T-cell (primary cell): ENCODE data around the gene IL22RA2. TPM values are rescaled to one million over a fixed set of nuclear protein-coding genes. Genes with fewer than 3 reads are reported as not detected.
"Not testable (repeated sequence)": the region's sequence is repeated elsewhere in the genome, so short reads cannot be mapped to it uniquely, and the experiment has no call there.

Experiments used
- ATAC-seq, 4 experiments: fragments of 200-7000 bp in 3 of 4; fragments of 150-1000 bp in 1 of 4; cut with Tn5 transposase; replicated peaks in 1 of 4; 1 replicate in 3 of 4; 2 replicates in 1 of 4; pipeline ENCODE4 v1.10.0; 2021; ENCODE audit warnings: moderate library complexity in 3 of 4, mild to moderate bottlenecking in 2 of 4, moderate number of reproducible peaks in 1 of 4
- CTCF ChIA-PET, 2 donors: fragments of 300-600 bp; sonication (Branson Sonifier 250); formaldehyde crosslinking; loops; one replicate each; lab custom pipeline; 2022; ENCODE audit warnings: antibody characterized with exemption in 2 of 2; lab: Charles Lee
- POLR2A ChIA-PET, 2 donors: fragments of 300-600 bp; sonication (Branson Sonifier 250); formaldehyde crosslinking; loops; one replicate each; lab custom pipeline; 2022; ENCODE audit warnings: antibody characterized with exemption in 2 of 2; lab: Charles Lee
- DNase-seq, 35 experiments: peaks; one replicate each; pipeline versions ENCODE4 v3.0.0 to v3.0.0-alpha.2; 2013 to 2023
- H3K27ac ChIP-seq: one replicate; pipeline ENCODE4 v1.5.1; 2013; ENCODE audit warnings: low read length
- H3K27me3 ChIP-seq, 2 experiments: replicated peaks in 1 of 2; 1 replicate in 1 of 2; 2 replicates in 1 of 2; pipeline versions ENCODE4 v1.6.1 to v1.7.0; 2013; ENCODE audit warnings: low read length in 1 of 2, mixed read lengths in 1 of 2; ENCODE audit not compliant: control insufficient read depth in 2 of 2, insufficient read depth in 2 of 2; ENCODE audit errors: extremely low read depth in 1 of 2
- H3K36me3 ChIP-seq, 2 donors: 1 replicate in 1 of 2; 2 replicates in 1 of 2; pipeline versions ENCODE4 v1.6.1 to v1.7.0; 2013; ENCODE audit warnings: low read length in 1 of 2; ENCODE audit not compliant: control insufficient read depth in 2 of 2, insufficient read depth in 1 of 2; ENCODE audit errors: extremely low read depth in 1 of 2
- H3K4me1 ChIP-seq, 2 experiments: 1 replicate in 1 of 2; 2 replicates in 1 of 2; pipeline versions ENCODE4 v1.6.1 to v1.7.0; 2013; ENCODE audit warnings: low read length in 2 of 2, mixed read lengths in 1 of 2; ENCODE audit not compliant: insufficient read depth in 2 of 2, control insufficient read depth in 1 of 2; ENCODE audit errors: extremely low read depth in 1 of 2
- H3K4me3 ChIP-seq, 2 donors: 1 replicate in 1 of 2; 2 replicates in 1 of 2; pipeline versions ENCODE4 v1.5.1 to v1.7.0; 2013; ENCODE audit warnings: mild to moderate bottlenecking in 2 of 2, low read length in 1 of 2, moderate library complexity in 1 of 2; ENCODE audit not compliant: control insufficient read depth in 1 of 2; ENCODE audit errors: extremely low read depth in 1 of 2
- H3K9me3 ChIP-seq: 2 replicates; pipeline ENCODE4 v1.7.0; 2013
- H3K27ac Mint-ChIP-seq, 2 donors: one replicate each; pipeline ENCODE4 v1.8.0; 2020 to 2021; ENCODE audit warnings: mild to moderate bottlenecking in 2 of 2, mixed read lengths in 2 of 2
- H3K27me3 Mint-ChIP-seq, 2 donors: one replicate each; pipeline ENCODE4 v1.8.0; 2021 to 2022; ENCODE audit warnings: mixed read lengths in 2 of 2
- H3K36me3 Mint-ChIP-seq: one replicate; pipeline ENCODE4 v1.8.0; 2021; ENCODE audit warnings: mixed read lengths
- H3K4me1 Mint-ChIP-seq, 3 donors: one replicate each; pipeline ENCODE4 v1.8.0; 2020 to 2022; ENCODE audit warnings: mixed read lengths in 3 of 3, mild to moderate bottlenecking in 1 of 3
- H3K4me3 Mint-ChIP-seq, 3 donors: one replicate each; pipeline ENCODE4 v1.8.0; 2020 to 2022; ENCODE audit warnings: mild to moderate bottlenecking in 3 of 3, mixed read lengths in 3 of 3, moderate library complexity in 3 of 3
- H3K9me3 Mint-ChIP-seq, 3 donors: one replicate each; pipeline ENCODE4 v1.8.0; 2020 to 2022; ENCODE audit warnings: mixed read lengths in 3 of 3
- WGBS: methylation state at CpG from one replicate; pipeline ENCODE4 v1.1.5; 2013; ENCODE audit warnings: missing lambda C conversion rate; ENCODE audit not compliant: insufficient coverage; 5-methylcytosine and 5-hydroxymethylcytosine counted together
- total RNA-seq, 35 experiments: library from RNA in 6 of 35; stranded (reverse) in 6 of 35; fragments of 120-200 nt in 1 of 35; gene quantifications; one replicate each; pipeline versions ENCODE4 v1.2.1 to v1.2.4 and lab custom pipeline; 2013 to 2026

IL22RA2 gene
- total RNA-seq, 5 donors from 2014 or later (not counting 1 experiment from before 2014, with no cell fraction given): not detected

GRCh38 chr6:137217801-137218472 is 44.5 kb upstream of the IL22RA2 start:
- 37% methylated on average over 4 of the region's 12 CpGs for WGBS
- Mint-ChIP-seq H3K4me3 (peak overlapping the region; percentile 96 to 100 (median 96)), H3K36me3 (peaks cover 5% of the 10 kb centered on the region), H3K4me1 (peaks cover 69 to 72% (median 71%) of the 10 kb centered on the region in 3 donors), H3K27ac (peak overlapping the region; percentile 97 to 98), H3K27me3 (no peaks in the 10 kb centered on the region), H3K9me3 (no peaks in the 10 kb centered on the region)
- Histone ChIP-seq H3K27me3 (no peaks in the 10 kb centered on the region), H3K36me3 (no peaks in the 10 kb centered on the region), H3K4me1 (peaks cover 19 to 34% of the 10 kb centered on the region in 2 experiments), H3K27ac (peak overlapping the region; percentile 90), H3K4me3 (peak overlapping the region; percentile 78 to 85), H3K9me3 (no peaks in the 10 kb centered on the region)
- POLR2A ChIA-PET: interaction anchor here (0.5 to 1.8 kb wide), 7 partner anchors 10 to 649 kb away, joined by 3 to 7 read pairs (median 5); partner anchors contain the start of gene TNFAIP3 (in 1 of the 2)
- DNase-seq: peak in 1 of 35 experiments; percentile 32
- no peak for ATAC-seq
- CTCF ChIA-PET: interaction anchor here in 1 of 2 donors (0.5 to 1.3 kb wide), 3 partner anchors 10 to 396 kb away, joined by 3 to 5 read pairs (median 4); partner anchors contain the start of gene PEX7

- DNase-seq (no peak), ATAC-seq (no peak)
- peak overlapping the region; percentile 53 to 97 for H3K27ac Mint-ChIP-seq
- Histone ChIP-seq H3K27ac (no peak overlapping the region), H3K4me1 (peaks cover 16 to 37% of the 10 kb centered on the region in 2 experiments), H3K27me3 (no peaks in the 10 kb centered on the region), H3K9me3 (no peaks in the 10 kb centered on the region), H3K36me3 (no peaks in the 10 kb centered on the region), H3K4me3 (peak overlapping the region in 1 of 2 donors; percentile 78)
- H3K4me3 Mint-ChIP-seq: peak overlapping the region; percentile 59 to 96 (median 96)
- no peaks in the 10 kb centered on the region for H3K27me3 Mint-ChIP-seq
- CTCF ChIA-PET: interaction anchor here in 1 of 2 donors (1.3 kb wide), 1 partner anchor 11 kb away, joined by 4 read pairs; no protein-coding TSS in a partner anchor
- WGBS: 86% methylated on average over 8 of the region's 12 CpGs
- H3K4me1 Mint-ChIP-seq: peaks cover 68 to 71% (median 70%) of the 10 kb centered on the region in 3 donors
- no peaks in the 10 kb centered on the region for H3K9me3 Mint-ChIP-seq
- H3K36me3 Mint-ChIP-seq: peaks cover 8% of the 10 kb centered on the region
- POLR2A ChIA-PET: interaction anchor here (0.5 to 1.8 kb wide), 7 partner anchors 11 to 650 kb away, joined by 3 to 7 read pairs (median 3); partner anchors contain the start of gene TNFAIP3 (in 1 of the 2)
Observed at GRCh38 chr6:137216875-137217553, 43.6 kb upstream of the IL22RA2 start.

- ATAC-seq: no peak
- Mint-ChIP-seq H3K4me1 (peaks cover 74 to 79% (median 74%) of the 10 kb centered on the region in 3 donors), H3K27me3 (no peaks in the 10 kb centered on the region), H3K4me3 (peak overlapping the region; percentile 59 to 96 (median 96)), H3K36me3 (peaks cover 8% of the 10 kb centered on the region), H3K9me3 (no peaks in the 10 kb centered on the region), H3K27ac (peak overlapping the region; percentile 22 to 36)
- no peak overlapping the region for H3K27ac ChIP-seq
- DNase-seq: no peak
- no peaks in the 10 kb centered on the region for H3K36me3 ChIP-seq
- no peak overlapping the region for H3K4me3 ChIP-seq
- CTCF ChIA-PET: interaction anchor here in 1 of 2 donors (0.8 kb wide), 1 partner anchor 52 kb away, joined by 8 read pairs; no protein-coding TSS in a partner anchor
- POLR2A ChIA-PET: interaction anchor here in 1 of 2 donors (0.7 kb wide), 1 partner anchor 61 kb away, joined by 3 read pairs; no protein-coding TSS in a partner anchor
- H3K9me3 ChIP-seq: no peaks in the 10 kb centered on the region
- H3K4me1 ChIP-seq: peaks cover 16 to 37% of the 10 kb centered on the region in 2 experiments
- H3K27me3 ChIP-seq: no peaks in the 10 kb centered on the region
Observed at GRCh38 chr6:137216106-137216505, 42.7 kb upstream of the IL22RA2 start.

- CTCF ChIA-PET: interaction anchor here in 1 of 2 donors (0.8 kb wide), 1 partner anchor 52 kb away, joined by 8 read pairs; no protein-coding TSS in a partner anchor
- H3K4me3 Mint-ChIP-seq, H3K27ac ChIP-seq, POLR2A ChIA-PET, H3K27me3 Mint-ChIP-seq, ATAC-seq, H3K4me3 ChIP-seq, H3K36me3 ChIP-seq, DNase-seq, H3K27me3 ChIP-seq, H3K9me3 ChIP-seq, H3K27ac Mint-ChIP-seq, H3K9me3 Mint-ChIP-seq, H3K36me3 Mint-ChIP-seq: not testable (repeated sequence)
- peaks cover 16 to 35% of the 10 kb centered on the region in 2 experiments for H3K4me1 ChIP-seq
- WGBS: 63% methylated on average over 1 of the region's 3 CpGs
- H3K4me1 Mint-ChIP-seq: peaks cover 75 to 82% (median 76%) of the 10 kb centered on the region in 3 donors
Observed at GRCh38 chr6:137215630-137216029, 42.2 kb upstream of the IL22RA2 start.

GRCh38 chr6:137214931-137215330 is 41.5 kb upstream of the IL22RA2 start:
- CTCF ChIA-PET: no interaction called here
- Histone ChIP-seq H3K4me1 (peaks cover 16 to 34% of the 10 kb centered on the region in 2 experiments), H3K27me3 (no peaks in the 10 kb centered on the region), H3K4me3 (no peak overlapping the region), H3K27ac (no peak overlapping the region), H3K9me3 (no peaks in the 10 kb centered on the region), H3K36me3 (no peaks in the 10 kb centered on the region)
- POLR2A ChIA-PET: interaction anchor here in 1 of 2 donors (0.6 kb wide), 1 partner anchor 456 kb away, joined by 3 read pairs; no protein-coding TSS in a partner anchor
- WGBS: no CpG with 5 or more reads among the region's 3 CpGs
- Mint-ChIP-seq H3K27me3 (no peaks in the 10 kb centered on the region), H3K27ac (no peak overlapping the region), H3K9me3 (no peaks in the 10 kb centered on the region), H3K4me1 (peaks cover 73 to 77% (median 74%) of the 10 kb centered on the region in 3 donors), H3K36me3 (peaks cover 14% of the 10 kb centered on the region), H3K4me3 (no peak overlapping the region)
- ATAC-seq: no peak
- no peak for DNase-seq

- H3K36me3 ChIP-seq: no peaks in the 10 kb centered on the region
- no peak overlapping the region for H3K27ac Mint-ChIP-seq
- no peaks in the 10 kb centered on the region for H3K9me3 ChIP-seq
- peaks cover 25% of the 10 kb centered on the region for H3K36me3 Mint-ChIP-seq
- no peak overlapping the region for H3K4me3 ChIP-seq
- H3K27me3 Mint-ChIP-seq: no peaks in the 10 kb centered on the region
- DNase-seq (no peak), ATAC-seq (no peak)
- H3K4me1 Mint-ChIP-seq: peaks cover 76 to 82% (median 78%) of the 10 kb centered on the region in 3 donors
- WGBS: no CpG with 5 or more reads among the region's 2 CpGs
- no peaks in the 10 kb centered on the region for H3K27me3 ChIP-seq
- H3K4me3 Mint-ChIP-seq: no peak overlapping the region
- POLR2A ChIA-PET: interaction anchor here in 1 of 2 donors (0.5 to 1.2 kb wide), 3 partner anchors 10 to 1359 kb away, joined by 3 to 5 read pairs (median 3); no protein-coding TSS in a partner anchor
- CTCF ChIA-PET: interaction anchor here in 1 of 2 donors (1.0 kb wide), 1 partner anchor 18 kb away, joined by 3 read pairs; no protein-coding TSS in a partner anchor
- H3K9me3 Mint-ChIP-seq: peaks cover 0 to 5% (median 0%) of the 10 kb centered on the region in 3 donors
- peaks cover 12 to 28% of the 10 kb centered on the region in 2 experiments for H3K4me1 ChIP-seq
- no peak overlapping the region for H3K27ac ChIP-seq
Observed at GRCh38 chr6:137213813-137214212, 40.4 kb upstream of the IL22RA2 start.
